ENCODE data around the gene EXOC4.
"Not testable (repeated sequence)": the region's sequence is repeated elsewhere in the genome, so short reads cannot be mapped to it uniquely, and the experiment has no call there.

The EXOC4 gene

DNA sequence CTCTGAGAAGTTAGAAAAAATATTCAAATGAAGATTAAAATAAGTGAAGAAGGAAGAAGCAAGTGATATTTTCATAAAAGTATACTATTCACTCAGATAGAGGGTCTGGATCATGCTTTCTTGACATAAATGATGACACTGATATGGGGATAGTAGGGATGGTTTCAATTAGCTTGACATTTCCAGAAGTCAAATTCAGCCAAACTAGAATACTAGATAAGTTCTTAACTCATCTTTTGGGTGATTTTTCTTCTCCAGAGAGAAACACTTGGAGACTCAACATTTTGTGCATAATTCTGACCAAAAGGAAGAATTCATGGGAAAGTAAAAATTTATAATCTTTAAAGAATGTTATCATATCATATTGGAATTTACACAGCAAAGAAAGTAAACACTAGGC lies 722.3 kb downstream of the EXOC4 start:
- no peak for DNase-seq

DNA sequence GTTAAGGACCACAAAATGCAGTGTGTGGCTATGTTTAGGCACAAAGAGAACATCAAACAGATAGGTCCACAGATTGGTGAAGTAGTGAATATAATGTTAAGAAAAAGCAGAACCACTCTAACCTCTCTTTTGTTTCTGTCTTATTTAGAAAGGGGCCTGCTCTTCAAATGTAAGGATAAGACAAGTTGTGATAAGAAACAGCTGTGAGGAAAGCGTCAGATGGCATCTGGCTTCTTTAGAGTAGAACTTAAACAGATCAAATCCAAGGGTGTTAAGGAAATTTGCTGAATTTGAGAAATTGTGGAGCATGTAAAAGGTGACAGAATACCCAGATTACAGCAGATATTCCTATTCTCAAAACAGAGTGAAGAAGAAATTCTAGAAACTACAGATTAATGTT lies 723.3 kb downstream of the EXOC4 start:
- no peak for DNase-seq

- DNase-seq, result peak in 1 of 2 experiments; percentile 22
Measured at GRCh38 chr7:133977409-133978274, 724.8 kb downstream of the EXOC4 start.

DNA sequence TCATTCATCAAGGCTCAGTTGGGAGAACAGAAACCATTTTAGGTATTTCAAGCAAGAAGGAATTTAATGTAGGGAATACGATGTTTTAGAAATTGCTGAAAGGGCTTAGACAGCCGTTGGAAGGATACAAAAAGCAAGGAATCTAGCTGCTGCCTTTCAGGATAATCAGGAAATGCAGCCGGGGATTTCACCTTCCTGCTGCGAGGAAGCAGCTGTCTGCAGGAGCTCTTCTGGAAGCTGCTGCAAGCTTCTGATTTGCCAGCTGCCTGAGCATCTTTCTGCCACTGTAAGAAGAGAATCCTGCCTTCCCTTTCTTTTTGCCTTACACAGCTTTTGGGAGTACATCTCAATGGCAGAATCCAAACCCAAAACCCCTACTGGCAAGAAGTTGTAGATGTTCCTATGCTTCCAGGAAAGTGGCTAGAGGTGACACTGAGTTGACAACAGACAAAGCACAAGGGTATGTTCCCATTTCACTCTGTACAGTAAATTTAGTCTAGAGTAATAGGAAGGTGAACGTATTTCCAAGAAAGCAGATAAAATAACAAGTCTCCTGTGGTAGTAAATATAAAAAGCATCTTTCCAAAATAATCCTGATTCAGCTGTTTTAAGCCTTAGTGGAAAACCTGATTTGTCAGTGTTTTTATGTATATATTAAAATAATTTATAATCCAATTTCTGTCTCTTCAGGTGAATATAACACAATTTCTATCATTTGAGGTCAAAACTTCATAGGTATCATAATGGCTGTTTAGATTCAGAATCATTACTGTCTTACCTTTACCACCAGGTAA lies 725.8 kb downstream of the EXOC4 start:
- no peak for DNase-seq

DNA sequence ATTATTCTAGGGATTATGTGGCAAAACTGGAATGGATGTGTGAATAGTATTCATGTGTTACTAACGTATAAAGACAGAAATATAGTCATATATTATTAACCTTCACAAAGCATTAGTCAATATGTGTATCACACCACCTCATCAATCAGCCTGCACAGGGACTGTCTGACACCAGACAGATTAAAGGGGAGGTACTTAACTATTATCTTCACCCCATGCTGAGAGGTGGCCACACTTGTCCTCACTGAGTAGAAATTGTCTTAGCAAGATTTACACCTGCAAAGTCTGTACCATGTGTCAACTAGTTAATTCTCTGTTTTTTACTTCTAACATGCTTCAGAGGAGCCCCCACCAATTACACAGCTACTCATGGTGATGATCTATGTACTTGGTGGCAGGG lies 727.9 kb downstream of the EXOC4 start:
- no peak for DNase-seq

DNA sequence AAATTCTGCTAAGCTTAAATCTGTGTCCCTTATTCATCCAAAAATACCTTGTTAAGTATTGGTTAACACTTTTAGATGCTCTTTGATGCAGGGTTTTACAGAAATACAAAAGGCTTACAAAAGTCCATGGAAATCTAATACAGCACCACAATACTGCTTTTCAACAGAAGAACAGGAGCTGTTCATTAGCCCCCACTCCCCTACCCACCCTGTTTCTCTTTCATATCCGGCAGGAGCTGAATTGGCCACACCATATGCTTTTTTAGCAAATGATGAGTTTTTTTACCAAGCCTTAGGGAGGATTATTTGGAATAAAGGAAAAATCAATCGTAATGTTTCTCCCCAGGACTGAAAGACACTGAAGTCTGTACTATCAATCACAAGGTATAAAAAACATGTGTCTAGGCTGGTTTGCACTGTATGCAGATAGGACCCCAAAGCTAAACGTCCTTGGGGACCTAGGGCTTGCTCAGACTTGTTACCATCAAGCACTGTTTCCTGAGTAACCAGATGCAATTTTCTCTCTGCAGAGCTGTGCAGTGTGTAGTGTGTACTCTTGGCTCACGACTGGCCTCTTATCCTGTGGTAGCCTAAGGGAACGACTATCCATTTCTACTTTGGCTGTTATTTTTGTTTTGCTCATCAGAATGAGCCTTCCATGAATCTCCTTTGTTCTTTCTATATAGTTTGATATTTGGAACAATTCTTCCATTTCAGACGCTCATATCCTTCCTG lies 731.0 kb downstream of the EXOC4 start:
- no peak for DNase-seq

DNA sequence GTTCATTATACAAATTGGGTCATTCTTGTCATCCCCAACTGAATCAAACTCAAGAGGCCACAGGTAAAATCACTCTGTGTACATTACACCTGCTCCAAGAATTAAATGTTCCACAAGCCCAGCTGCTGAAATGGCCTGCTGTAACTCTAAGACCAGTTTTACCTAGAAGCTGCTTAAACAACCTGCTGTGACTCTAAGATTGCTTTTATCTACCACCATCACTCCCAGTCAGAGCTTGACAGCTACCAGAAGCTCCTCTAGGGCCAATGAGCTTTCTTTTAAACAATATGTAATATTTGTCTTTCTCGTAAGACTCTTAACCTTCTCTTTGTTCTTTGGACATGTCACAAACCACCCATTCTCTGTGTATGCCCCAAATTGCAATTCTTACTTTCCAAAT lies 732.4 kb downstream of the EXOC4 start:
- DNase-seq, result no peak

DNA sequence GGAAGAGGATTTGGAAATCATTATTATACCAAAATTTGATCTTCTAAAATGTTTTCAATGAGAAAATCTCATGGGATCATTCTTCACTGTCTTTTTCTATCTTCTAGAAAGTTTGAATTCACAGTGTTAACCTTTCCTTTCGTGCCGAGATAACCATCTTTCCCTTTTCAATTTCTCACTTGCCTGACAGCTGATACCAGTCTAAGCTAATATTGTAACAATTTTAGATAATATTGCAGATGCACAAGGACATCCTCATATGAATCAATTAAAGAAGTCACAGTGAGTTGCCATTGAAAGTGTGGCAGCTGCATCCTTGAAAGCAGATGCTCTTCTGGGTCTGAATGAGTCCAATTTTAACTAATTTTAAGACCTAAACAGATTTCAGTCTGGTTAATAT lies 734.7 kb downstream of the EXOC4 start:
- no peak for DNase-seq

DNA sequence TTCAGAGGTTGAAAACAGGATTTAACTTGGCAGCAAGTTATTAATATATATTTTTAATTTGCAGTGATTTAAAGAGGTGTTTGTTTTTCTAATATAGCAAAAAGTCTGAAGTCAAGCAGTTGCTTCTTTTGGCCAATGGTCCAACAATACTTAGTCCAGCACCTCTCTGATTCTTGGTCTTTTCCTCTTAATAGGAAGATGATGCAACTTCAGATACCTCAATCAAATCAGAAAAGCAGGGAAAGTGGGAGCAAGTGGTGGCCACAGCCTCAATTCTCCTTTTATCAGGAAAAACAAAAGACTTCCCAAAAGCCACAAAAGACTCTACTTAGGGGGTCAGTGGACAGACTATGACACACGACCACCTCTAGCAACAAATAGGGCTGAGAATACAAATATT lies 740.7 kb downstream of the EXOC4 start:
- no peak for DNase-seq

DNA sequence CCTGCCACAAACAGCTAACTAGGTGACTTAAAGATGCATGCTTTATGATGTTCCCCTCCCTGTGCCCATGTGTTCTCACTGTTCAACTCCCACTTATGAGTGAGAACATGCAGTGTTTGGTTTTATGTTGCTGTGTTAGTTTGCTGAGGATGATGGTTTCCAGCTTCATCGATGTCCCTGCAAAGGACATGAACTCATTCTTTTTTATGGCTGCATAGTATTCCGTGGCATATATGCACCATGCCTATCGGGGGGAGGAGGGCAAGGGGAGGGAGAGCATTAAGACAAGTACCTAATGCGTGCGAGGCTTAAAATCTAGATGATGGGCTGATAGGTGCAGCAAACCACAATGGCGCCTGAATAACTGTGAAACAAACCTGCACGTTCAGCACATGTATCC lies 741.2 kb downstream of the EXOC4 start:
- DNase-seq, result not testable (repeated sequence)

DNA sequence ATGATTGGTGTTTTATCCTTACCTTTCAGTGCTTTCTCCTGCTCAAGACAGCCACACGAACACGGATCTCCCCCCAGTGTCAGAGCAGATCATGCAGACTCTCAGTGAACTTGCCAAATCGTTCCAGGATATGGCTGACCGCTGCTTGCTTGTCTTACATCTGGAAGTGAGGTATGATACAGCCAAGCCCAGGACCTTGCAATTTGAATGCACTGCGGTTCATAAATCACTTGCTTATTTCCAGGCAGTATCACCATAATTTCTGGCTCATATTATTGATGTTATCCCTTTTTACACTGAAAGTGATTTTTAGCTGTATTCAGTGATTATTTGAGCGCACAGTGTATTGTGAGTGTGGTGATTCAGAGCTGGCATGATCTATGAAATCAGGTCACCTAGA lies 744.6 kb downstream of the EXOC4 start:
- no peak for DNase-seq

DNA sequence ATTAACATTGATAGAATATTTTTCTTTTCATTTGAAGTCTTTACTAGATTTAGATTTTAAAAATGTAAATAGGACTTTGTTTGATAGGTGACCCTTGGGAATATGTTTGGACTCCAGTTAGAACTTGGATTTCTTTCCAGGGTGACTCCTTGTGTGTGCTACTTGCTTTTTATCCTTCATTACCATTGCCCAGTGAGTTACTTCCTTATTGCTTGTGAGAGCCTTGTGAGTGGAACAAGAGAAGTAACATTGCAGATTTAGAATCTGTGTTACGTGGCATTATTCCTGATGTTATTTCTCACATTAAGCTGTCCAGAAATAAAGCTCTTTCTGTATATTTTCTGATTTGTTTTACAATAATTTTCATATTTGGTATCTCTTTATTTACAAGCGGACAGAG lies 746.3 kb downstream of the EXOC4 start:
- no peak for DNase-seq

- DNase-seq, result no peak
Measured at GRCh38 chr7:134004829-134005505, 752.1 kb downstream of the EXOC4 start.

DNA sequence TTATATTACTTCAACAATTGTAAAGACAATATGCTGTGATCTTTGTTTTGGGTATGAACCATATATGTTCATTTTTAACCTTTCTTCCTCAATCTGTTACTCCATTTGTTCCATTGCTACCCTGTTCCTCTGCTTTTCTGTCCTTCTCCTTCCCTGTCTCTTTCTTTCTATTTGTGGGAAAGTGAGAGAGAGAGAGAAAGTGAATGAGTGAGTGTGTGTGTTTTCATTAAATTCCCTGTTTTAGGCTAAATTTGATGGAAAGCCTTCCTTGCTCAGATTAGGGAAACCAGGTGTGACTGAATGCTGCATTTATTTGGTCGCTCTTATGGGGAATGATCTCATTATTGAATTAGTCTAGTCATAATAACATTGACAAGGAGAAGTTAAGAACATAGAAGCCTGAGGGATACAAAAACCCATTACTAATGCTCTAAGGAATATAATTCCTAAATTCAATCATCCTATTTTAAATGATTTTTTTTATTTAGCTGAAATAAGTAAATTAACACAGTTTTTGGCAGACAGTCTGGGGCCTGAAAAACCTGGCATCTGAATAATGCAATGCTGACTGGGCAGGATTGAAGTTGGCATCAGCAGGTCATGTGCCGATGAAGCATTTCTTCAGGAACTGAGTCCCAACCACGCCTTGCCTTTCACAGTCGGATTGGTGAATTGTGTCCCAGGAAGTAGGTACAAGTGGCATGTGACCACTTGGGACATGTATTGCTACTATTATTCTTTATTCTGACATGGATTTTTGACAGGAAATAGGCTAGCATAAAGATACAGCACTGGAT lies 756.6 kb downstream of the EXOC4 start:
- no peak for DNase-seq

- DNase-seq, result no peak
Measured at GRCh38 chr7:134013249-134013648, 760.4 kb downstream of the EXOC4 start.

GRCh38 chr7:134014935-134015334 lies 762.1 kb downstream of the EXOC4 start:
- no peak for DNase-seq

DNA sequence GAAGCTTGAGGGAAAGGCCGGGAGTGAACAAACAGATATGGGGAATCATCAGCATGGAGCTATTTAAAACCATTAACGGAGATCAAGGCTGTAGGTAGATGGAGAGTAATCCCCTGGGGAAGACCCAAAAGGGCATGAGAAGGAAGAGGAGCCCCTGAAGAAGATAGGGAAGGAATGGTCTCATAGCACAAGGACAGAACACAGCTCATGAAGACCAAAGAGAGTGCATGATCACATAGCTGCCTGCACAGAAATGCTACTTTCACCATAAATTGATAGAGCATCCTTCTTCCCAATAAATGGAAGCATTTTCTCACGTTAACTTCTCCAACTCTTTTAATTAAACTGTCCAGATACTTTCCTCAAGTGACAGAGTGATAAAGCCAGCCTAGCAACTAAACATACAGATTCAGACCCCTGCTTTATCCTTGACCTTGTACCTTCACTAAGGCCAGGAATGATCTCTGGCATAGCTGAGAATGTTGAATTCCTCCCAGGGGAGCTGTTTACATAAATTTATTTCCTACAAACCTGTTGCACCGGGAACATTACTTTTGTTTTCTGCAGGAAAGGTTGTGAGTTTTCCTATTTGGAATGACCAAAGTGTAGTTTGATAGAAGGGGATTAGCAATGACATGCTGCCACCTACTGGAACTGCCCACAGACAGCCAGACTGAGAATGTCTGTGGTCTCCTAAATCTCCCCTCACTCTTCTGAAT lies 763.5 kb downstream of the EXOC4 start:
- peak in 1 of 2 experiments; percentile 17 for DNase-seq

DNA sequence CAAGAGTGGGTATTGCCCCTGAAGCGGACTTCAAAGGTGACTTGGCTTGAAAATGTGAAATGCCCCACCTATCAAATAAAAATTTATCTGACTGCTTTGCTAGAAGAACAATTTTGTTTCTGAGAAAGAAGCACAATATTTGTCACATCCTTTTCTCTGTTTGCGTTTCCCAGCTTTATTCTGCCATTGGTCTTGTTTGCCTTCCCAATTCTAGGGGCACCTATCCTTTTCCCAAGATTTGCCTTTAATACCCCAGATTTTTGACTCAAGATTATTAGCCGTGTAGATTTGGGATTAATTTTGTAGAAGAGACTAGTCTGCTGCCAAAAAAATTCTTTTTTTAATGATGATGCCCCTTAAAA lies 764.0 kb downstream of the EXOC4 start:
- DNase-seq, result no peak

DNA sequence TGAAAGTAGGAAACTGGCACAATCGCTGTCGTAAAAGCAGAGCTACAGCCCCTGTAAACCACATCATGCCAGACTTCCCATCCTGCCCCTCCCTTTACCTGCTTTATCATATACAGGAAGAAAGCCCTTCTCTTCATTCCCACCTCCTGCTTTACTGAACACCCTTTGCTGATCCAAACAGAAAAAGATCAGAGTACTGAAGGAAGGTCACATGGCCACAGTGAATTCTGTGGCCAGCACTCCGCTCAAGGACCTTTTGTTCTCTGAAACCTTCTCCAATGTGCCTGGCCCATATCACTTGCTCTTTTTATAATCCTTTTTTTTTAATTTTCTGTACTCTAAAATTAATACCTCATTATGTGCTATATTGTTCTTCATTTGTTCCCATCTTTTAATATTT lies 765.4 kb downstream of the EXOC4 start:
- DNase-seq, result no peak

- DNase-seq, result no peak
Measured at GRCh38 chr7:134019251-134019650, 766.4 kb downstream of the EXOC4 start.

DNA sequence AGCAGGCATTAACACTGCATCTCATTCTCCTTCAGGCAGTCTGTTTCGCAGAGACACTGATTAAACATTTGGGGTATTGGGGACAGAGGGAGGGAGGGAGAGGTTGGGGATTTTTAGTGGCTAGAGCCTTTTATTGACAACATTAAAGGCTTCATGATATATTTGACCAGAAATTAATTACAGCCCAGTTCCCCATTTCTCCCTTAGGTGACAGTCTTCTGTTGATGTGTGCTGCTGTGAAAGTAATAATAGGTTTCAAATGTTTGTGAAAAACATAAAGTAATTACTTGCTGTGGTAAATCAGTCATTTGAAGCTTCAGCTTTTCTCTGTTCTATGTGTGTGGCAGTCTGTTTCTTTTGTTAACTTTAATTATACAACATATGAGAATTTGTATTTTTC lies 769.0 kb downstream of the EXOC4 start:
- no peak for DNase-seq
